Measurements from ENCODE around the gene ODAD4.

ODAD4 gene

DNA sequence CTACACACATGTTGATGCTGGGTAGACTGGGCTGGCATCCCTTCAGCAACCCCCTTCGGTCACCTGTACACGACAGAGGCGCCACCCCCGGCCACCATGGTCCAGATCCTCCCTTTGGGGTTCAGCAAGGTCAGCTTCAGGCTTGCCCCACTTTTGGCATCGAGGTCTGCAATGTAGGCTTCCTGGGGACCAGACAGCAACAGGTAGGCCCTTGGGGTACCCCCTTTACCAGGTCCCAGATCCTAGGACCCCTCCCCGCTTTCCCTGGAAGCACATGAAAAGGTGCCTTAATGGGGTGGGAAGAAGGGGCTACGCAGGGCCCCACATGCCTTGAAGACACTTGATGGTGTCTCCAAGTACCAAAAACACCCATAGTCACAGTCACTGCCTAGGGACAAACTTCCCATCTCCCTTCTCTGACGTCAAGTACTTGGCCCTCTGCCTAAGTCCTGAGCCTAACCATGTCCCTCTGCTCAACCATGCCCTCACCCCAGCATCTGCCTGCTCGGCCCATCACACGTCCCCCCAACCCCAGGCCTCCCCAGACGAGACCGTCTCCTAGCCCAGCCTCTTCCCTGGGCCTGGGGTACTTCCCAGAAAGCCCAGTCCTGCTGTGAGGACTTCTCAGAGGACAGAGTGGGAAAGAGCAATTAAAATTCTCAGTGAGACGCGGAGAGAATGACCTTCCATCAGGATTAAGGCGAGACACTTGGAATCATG, 23.8 kb upstream of the ODAD4 start:
- H3K27ac ChIP-seq = no peak overlapping the region
- TF ChIP-seq ZFX (IDR thresholded peaks at IDR 0.05) = no peak
- TF ChIP-seq, protein P1, sequence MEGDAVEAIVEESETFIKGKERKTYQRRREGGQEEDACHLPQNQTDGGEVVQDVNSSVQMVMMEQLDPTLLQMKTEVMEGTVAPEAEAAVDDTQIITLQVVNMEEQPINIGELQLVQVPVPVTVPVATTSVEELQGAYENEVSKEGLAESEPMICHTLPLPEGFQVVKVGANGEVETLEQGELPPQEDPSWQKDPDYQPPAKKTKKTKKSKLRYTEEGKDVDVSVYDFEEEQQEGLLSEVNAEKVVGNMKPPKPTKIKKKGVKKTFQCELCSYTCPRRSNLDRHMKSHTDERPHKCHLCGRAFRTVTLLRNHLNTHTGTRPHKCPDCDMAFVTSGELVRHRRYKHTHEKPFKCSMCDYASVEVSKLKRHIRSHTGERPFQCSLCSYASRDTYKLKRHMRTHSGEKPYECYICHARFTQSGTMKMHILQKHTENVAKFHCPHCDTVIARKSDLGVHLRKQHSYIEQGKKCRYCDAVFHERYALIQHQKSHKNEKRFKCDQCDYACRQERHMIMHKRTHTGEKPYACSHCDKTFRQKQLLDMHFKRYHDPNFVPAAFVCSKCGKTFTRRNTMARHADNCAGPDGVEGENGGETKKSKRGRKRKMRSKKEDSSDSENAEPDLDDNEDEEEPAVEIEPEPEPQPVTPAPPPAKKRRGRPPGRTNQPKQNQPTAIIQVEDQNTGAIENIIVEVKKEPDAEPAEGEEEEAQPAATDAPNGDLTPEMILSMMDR (conservative IDR thresholded peaks at IDR 0.05) = no peak

DNA sequence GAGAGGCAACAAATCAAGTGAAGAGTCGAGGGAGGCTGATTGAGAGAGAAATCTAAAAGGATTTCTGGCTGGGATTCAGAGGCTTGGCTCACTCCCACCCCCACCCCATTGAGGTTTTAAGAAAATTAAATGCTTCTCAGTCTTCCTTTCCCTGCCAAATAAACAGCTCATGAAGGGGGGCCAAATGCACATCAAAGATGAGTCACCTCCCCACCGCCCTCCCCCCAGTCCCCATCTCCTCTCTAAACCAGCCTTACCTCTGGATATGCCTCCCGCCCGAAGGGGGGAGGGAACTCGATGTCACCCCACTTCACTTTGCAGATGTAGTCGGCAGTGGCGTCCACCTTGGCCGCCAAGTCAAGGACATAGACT, 23.2 kb upstream of the ODAD4 start:
- H3K27ac ChIP-seq = no peak overlapping the region
- no peak for TF ChIP-seq ZFX (IDR thresholded peaks at IDR 0.05)
- TF ChIP-seq, protein P1 (conservative IDR thresholded peaks at IDR 0.05) = no peak

DNA sequence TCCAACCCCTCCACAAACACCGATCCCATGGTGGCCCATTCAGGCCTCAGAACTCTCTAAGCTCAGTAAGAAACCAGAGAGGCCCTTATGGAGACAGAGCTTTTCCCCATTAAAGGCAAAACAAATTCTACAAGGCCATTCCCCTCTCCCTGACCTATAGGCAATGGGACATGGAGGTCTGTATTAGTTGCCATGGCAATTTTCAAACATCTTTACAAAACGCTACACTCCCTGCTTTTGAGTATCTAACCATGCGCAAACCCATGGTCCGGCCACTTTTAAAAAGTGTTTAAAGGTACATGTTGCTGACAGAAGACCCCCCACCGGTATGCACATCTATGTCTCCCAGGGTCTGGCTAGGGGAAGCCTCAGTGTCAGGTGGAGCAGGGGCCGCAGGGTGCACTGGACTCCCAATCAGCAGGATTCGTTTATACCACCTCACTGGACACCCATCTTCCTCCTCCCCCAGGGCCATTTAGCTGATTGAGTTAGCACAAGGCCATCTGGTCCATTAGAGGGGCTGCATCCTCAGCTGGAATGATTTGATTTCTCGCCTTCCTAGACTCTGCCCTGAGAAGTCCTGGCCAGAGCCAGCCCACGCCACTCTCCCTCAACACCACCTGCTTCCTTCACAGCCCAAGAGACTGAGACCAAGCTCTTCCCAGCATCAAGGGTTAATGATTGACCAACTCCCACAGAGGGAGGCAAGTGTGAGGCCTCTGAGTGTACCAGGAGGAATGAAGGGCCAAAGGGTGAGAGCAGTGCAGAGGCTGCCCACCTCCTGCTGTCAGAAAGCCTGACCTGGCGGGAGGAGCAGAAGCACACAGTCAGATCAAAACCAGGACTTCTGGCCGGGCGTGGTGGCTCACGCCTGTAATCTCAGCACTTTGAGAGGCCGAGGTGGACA, 22.5 kb upstream of the ODAD4 start:
- H3K27ac ChIP-seq = no peak overlapping the region
- TF ChIP-seq ZFX (IDR thresholded peaks at IDR 0.05) = no peak
- TF ChIP-seq, protein P1 (conservative IDR thresholded peaks at IDR 0.05) = no peak

DNA sequence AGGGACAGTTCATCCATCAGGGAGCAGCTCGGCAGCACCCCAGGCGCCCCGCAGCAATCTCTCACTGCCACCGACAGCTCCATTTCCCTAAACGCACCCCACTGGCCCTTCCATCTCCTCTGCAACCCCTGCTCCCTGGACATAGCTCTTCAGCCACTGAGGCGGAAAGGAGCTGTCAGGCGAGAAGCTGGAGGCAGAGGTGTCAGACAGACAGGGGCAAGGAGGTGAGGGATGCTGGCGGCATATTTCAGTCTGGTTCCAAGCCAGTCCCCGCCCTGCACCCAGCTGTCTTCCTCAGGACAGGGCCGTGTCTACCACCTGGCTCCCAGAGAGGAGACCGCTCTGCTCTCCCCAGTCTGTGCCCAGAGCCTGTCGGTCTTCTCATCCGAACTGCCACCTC, 21.3 kb upstream of the ODAD4 start:
- no peak overlapping the region for H3K27ac ChIP-seq
- no peak for TF ChIP-seq ZFX (IDR thresholded peaks at IDR 0.05)
- TF ChIP-seq, protein P1 (conservative IDR thresholded peaks at IDR 0.05) = no peak

DNA sequence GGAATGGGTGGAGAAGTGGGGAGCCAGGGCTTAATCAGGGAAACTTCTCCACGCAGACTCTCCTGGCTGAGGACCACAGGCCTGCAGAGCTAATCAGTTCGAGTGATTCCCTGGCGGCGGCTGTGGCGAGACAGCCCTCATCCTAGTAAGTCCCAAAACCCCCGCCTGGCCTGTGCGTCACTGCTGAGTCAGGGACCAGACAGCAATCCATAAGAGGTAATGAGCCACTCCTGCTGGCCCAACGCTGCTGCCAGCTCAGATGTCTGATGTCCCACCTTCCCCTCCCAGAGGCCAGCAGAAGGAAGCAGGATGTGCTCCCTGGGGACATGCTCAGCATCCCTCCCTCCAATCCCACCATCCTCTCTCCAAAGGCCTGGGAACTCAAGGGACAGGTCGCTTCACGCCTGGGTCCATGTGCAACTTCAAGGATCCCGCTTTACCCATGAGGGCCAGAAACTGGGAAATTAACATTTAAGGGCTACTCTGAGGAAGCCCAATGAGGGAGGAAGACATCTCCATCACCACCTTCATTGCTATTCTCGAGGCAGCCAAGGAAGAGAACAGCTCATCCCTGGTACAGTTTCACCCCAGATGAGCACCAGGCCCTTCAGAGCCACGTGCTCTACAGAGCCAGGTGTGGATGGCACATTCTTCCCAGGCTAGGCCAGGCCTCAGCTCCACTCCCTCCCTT, 19.6 kb upstream of the ODAD4 start:
- no peak overlapping the region for H3K27ac ChIP-seq
- no peak for TF ChIP-seq ZFX (IDR thresholded peaks at IDR 0.05)
- TF ChIP-seq, protein P1 (conservative IDR thresholded peaks at IDR 0.05) = no peak

DNA sequence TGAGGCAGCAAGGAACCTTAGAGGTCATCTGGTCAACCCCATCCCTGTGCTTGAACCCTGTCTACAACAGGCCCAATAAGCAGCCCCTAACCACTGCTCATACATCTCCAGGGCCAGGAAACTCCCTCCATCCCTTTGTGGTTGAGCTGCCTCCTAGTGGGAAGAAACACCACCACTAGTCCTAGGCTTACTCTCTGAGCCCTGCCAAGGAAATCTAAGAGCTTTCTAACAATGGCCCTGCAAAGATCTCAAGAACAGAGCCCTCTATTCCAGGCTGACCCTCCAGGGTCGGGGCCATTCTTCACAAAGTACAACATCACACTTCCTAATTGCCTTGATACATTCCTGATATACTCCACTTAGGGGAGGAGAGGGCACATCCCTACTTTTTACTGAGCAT, 17.5 kb upstream of the ODAD4 start:
- TF ChIP-seq ZFX (IDR thresholded peaks at IDR 0.05) = no peak
- TF ChIP-seq, protein P1 (conservative IDR thresholded peaks at IDR 0.05) = no peak
- H3K27ac ChIP-seq = no peak overlapping the region
